ENCODE results near the gene FALEC. TPM values are rescaled to one million over a fixed set of nuclear protein-coding genes. Genes with fewer than 3 reads are reported as not detected.
A peak's percentile ranks its signal among the peaks of the same experiment; 100 is the strongest.

The FALEC gene
- total RNA-seq, 2 donors from 2014 or later, result not detected

DNA sequence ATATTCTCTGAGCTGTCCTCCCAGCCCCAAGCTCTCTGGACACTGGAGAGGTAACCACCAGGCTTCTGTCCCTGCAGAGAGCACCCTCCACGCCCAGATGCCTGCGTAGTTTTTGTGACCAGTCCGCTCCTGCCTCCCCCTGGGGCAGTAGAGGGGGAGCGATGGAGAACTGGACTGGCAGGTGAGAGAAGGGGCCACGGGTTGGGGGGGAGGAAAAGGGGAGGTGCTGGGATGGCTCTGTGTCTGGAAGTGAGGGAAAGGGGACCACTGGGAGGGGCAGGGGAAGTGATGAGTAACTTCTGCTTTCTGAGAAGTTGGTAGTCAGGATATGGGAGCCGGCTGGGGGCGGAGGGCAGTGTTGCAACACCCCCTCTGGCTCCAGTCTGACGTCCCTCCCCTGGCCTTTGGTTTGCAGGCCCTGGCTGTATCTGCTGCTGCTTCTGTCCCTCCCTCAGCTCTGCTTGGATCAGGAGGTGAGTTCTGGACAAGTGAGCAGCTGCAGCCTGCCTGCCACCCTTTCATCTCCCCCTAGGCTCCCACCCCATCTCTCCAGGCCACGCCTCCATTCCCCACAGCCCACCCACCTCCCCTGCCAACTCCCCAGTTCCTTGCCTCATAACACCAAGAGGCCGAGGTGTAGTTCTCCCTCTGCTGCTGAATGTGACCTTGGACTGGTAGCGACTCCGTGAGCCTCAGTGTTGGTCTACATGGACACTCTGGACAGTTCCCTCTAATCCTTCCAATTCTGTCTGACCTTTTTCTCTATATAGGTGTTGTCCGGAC is 36.8 kb downstream of the FALEC start:
- DNase-seq (ENCODE audit: low spot score) (peak; percentile 89), ATAC-seq (ENCODE audit: insufficient number of reproducible peaks, low FRiP score, low read depth) (peak; percentile 53)
- peak overlapping the region; percentile 28 for H3K4me3 ChIP-seq
- TF ChIP-seq, protein P1, sequence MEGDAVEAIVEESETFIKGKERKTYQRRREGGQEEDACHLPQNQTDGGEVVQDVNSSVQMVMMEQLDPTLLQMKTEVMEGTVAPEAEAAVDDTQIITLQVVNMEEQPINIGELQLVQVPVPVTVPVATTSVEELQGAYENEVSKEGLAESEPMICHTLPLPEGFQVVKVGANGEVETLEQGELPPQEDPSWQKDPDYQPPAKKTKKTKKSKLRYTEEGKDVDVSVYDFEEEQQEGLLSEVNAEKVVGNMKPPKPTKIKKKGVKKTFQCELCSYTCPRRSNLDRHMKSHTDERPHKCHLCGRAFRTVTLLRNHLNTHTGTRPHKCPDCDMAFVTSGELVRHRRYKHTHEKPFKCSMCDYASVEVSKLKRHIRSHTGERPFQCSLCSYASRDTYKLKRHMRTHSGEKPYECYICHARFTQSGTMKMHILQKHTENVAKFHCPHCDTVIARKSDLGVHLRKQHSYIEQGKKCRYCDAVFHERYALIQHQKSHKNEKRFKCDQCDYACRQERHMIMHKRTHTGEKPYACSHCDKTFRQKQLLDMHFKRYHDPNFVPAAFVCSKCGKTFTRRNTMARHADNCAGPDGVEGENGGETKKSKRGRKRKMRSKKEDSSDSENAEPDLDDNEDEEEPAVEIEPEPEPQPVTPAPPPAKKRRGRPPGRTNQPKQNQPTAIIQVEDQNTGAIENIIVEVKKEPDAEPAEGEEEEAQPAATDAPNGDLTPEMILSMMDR (IDR thresholded peaks at IDR 0.05), result no peak
- H3K36me3 ChIP-seq, result peaks cover 4% of the 10 kb centered on the region
- no peaks in the 10 kb centered on the region for H3K9me3 ChIP-seq
- peaks cover 31 to 53% of the 10 kb centered on the region in 2 donors for H3K4me1 ChIP-seq (ENCODE audit: control insufficient read depth in 1 of 2, low read depth in 2 of 2)
- no peaks in the 10 kb centered on the region for H3K27me3 ChIP-seq (replicated peaks; ENCODE audit: insufficient read depth)
- H3K27ac ChIP-seq, result peak overlapping the region; percentile 79 to 88

DNA sequence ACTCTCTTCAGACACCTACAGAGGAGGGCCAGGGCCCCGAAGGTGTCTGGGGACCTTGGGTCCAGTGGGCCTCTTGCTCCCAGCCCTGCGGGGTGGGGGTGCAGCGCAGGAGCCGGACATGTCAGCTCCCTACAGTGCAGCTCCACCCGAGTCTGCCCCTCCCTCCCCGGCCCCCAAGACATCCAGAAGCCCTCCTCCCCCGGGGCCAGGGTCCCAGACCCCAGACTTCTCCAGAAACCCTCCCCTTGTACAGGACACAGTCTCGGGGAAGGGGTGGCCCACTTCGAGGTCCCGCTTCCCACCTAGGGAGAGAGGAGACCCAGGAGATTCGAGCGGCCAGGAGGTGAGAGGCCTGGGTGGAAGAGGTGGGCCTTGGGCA is 37.3 kb downstream of the FALEC start:
- ATAC-seq (ENCODE audit: insufficient number of reproducible peaks, low FRiP score, low read depth) (no peak), DNase-seq (ENCODE audit: low spot score) (no peak)
- peak overlapping the region; percentile 28 for H3K4me3 ChIP-seq
- H3K27ac ChIP-seq, result peak overlapping the region; percentile 25 to 88
- H3K36me3 ChIP-seq, result peaks cover 4% of the 10 kb centered on the region
- no peaks in the 10 kb centered on the region for H3K27me3 ChIP-seq (replicated peaks; ENCODE audit: insufficient read depth)
- TF ChIP-seq, protein P1 (IDR thresholded peaks at IDR 0.05), result no peak
- no peaks in the 10 kb centered on the region for H3K9me3 ChIP-seq
- H3K4me1 ChIP-seq (ENCODE audit: control insufficient read depth in 1 of 2, low read depth in 2 of 2), result peaks cover 31 to 55% of the 10 kb centered on the region in 2 donors

DNA sequence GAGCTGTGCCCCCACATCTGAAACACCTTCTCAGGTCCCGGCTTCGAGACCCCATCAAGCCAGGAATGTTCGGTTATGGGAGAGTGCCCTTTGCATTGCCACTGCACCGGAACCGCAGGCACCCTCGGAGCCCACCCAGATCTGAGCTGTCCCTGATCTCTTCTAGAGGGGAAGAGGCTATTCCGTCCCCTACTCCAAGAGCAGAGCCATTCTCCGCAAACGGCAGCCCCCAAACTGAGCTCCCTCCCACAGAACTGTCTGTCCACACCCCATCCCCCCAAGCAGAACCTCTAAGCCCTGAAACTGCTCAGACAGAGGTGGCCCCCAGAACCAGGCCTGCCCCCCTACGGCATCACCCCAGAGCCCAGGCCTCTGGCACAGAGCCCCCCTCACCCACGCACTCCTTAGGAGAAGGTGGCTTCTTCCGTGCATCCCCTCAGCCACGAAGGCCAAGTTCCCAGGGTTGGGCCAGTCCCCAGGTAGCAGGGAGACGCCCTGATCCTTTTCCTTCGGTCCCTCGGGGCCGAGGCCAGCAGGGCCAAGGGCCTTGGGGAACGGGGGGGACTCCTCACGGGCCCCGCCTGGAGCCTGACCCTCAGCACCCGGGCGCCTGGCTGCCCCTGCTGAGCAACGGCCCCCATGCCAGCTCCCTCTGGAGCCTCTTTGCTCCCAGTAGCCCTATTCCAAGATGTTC is 38.0 kb downstream of the FALEC start:
- Histone ChIP-seq H3K4me1 (ENCODE audit: control insufficient read depth in 1 of 2, low read depth in 2 of 2) (peaks cover 34 to 62% of the 10 kb centered on the region in 2 donors), H3K27ac (peak overlapping the region; percentile 25 to 88), H3K36me3 (peaks cover 4% of the 10 kb centered on the region), H3K9me3 (no peaks in the 10 kb centered on the region), H3K4me3 (no peak overlapping the region), H3K27me3 (replicated peaks; ENCODE audit: insufficient read depth) (no peaks in the 10 kb centered on the region)
- no peak for ATAC-seq (ENCODE audit: insufficient number of reproducible peaks, low FRiP score, low read depth)
- no peak for DNase-seq (ENCODE audit: low spot score)
- TF ChIP-seq, protein P1 (IDR thresholded peaks at IDR 0.05), result no peak

DNA sequence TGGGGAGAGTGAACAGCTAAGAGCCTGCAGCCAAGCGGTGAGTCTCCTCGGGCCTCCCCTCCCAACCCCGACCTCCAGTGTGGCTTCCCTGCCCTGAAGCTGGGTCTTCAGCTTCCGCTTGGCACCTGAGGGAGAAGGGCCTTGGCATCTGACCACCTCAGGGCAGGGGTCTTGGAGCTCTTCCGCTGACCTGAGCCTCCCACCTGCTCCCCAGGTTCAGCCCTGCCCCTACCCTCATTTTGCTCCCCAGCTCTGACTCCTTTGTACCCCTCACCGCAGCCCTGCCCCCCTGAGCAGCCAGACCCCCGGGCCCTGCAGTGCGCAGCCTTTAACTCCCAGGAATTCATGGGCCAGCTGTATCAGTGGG is 38.5 kb downstream of the FALEC start:
- peaks cover 39 to 67% of the 10 kb centered on the region in 2 donors for H3K4me1 ChIP-seq (ENCODE audit: control insufficient read depth in 1 of 2, low read depth in 2 of 2)
- no peak overlapping the region for H3K4me3 ChIP-seq
- TF ChIP-seq, protein P1 (IDR thresholded peaks at IDR 0.05), result no peak
- ATAC-seq (ENCODE audit: insufficient number of reproducible peaks, low FRiP score, low read depth) (no peak), DNase-seq (ENCODE audit: low spot score) (no peak)
- H3K27me3 ChIP-seq (replicated peaks; ENCODE audit: insufficient read depth), result no peaks in the 10 kb centered on the region
- no peaks in the 10 kb centered on the region for H3K9me3 ChIP-seq
- H3K27ac ChIP-seq, result peak overlapping the region; percentile 25 to 88
- peaks cover 4% of the 10 kb centered on the region for H3K36me3 ChIP-seq

DNA sequence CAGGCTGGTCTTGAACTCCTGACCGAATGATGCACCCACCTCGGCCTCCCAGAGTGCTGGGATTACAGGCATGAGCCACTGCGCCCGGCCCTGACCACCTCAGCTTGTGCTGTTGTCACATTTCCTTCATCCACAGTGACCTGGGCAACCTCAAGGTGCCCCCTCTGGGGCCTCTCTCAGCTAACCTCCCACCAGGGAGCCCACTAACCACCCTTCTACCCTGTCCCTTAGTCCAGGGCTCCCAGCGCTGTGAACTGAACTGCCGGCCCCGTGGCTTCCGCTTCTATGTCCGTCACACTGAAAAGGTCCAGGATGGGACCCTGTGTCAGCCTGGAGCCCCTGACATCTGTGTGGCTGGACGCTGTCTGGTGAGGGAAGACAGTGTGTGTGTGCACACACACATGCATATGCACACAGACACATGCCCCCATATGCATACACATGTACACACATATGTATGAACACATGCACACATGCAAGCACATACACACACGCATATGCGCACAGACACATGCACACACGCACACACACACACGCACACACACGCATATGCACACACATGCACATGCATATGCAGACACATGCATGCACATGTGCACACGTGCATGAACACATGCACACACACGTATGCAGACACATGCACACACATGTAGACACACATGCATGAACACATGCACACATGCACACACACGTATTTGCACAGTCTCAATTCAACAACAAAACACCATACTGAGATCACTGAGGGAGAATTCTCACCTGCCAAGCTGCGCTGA is 39.8 kb downstream of the FALEC start:
- H3K4me3 ChIP-seq, result no peak overlapping the region
- no peak for DNase-seq (ENCODE audit: low spot score)
- no peak overlapping the region for H3K27ac ChIP-seq

More for the DNA sequence above, 39.8 kb downstream of the FALEC start:
- H3K9me3 ChIP-seq, result no peaks in the 10 kb centered on the region
- ATAC-seq (ENCODE audit: insufficient number of reproducible peaks, low FRiP score, low read depth), result no peak
- peaks cover 50 to 69% of the 10 kb centered on the region in 2 donors for H3K4me1 ChIP-seq (ENCODE audit: control insufficient read depth in 1 of 2, low read depth in 2 of 2)
- H3K36me3 ChIP-seq, result peaks cover 4% of the 10 kb centered on the region
- TF ChIP-seq, protein P1 (IDR thresholded peaks at IDR 0.05), result no peak
- H3K27me3 ChIP-seq (replicated peaks; ENCODE audit: insufficient read depth), result no peaks in the 10 kb centered on the region

Data from thoracic aorta (tissue), 2 donors.